ENCODE data around the gene TMEM131. TPM values are rescaled to one million over a fixed set of nuclear protein-coding genes. Genes with fewer than 3 reads are reported as not detected.

TMEM131 gene
- total and polyA plus RNA-seq, 2 of the 8 experiments (the other 6 are each of a cell fraction or from before 2014, with no cell fraction given): 9.7 to 22.9 TPM

GRCh38 chr2:97788986-97789644, 206.6 kb downstream of the TMEM131 start:
- DNase-seq (ENCODE audit: low read depth in 1 of 2, low spot score in 2 of 2) (no peak), FAIRE-seq (no peak)
- no peaks in the 10 kb centered on the region for H3K27me3 ChIP-seq (replicated peaks in 1 of 4; ENCODE audit: control insufficient read depth in 3 of 4, extremely low read depth in 1 of 4, insufficient read depth in 3 of 4, low read length in 3 of 4)
- peaks cover 0 to 6% (median 1%) of the 10 kb centered on the region in 4 experiments; a peak in 1 of 8 replicates for H3K36me3 ChIP-seq (ENCODE audit: control insufficient read depth in 2 of 4, insufficient read depth in 4 of 4, low read length in 3 of 4)
- no peaks in the 10 kb centered on the region for H3K79me1 ChIP-seq (ENCODE audit: low read depth, low read length)
- no peak overlapping the region for H3K23ac ChIP-seq (ENCODE audit: insufficient read length)
- H4K5ac ChIP-seq (ENCODE audit: insufficient read length, low read depth, low read length): no peak overlapping the region
- H3K14ac ChIP-seq (ENCODE audit: insufficient read length): no peak overlapping the region
- H2BK20ac ChIP-seq (ENCODE audit: low read length): no peak overlapping the region
- H3K79me2 ChIP-seq (ENCODE audit: control insufficient read depth in 1 of 2, insufficient read depth in 2 of 2, low read length in 2 of 2): no peaks in the 10 kb centered on the region
- no peak overlapping the region for H3K27ac ChIP-seq (ENCODE audit: low read depth, low read length)
- H3K4me2 ChIP-seq (ENCODE audit: insufficient read depth in 1 of 2, low read depth in 2 of 2, low read length in 2 of 2): no peak overlapping the region
- no peaks in the 10 kb centered on the region for H3K4me1 ChIP-seq (replicated peaks in 1 of 4; ENCODE audit: control insufficient read depth in 3 of 4, insufficient read depth in 4 of 4, low read length in 3 of 4)
- 94% methylated on average over 7 of the region's 7 CpGs; no CpG with 5 or more reads in 1 of the 2 experiments for WGBS, 2 experiments (ENCODE audit: extremely low coverage in 1 of 2, insufficient coverage in 1 of 2, insufficient read length in 1 of 2, insufficient replicate concordance in 2 of 2, low coverage in 1 of 2, low lambda C conversion rate in 2 of 2, missing lambda C conversion rate in 1 of 2)
- no peak overlapping the region for H3K18ac ChIP-seq (ENCODE audit: extremely low read depth, low read length)
- ChIA-PET POLR2A (ENCODE audit: partially characterized antibody) (no interaction called here), CTCF (ENCODE audit: partially characterized antibody) (no interaction called here)
- no peak overlapping the region for H2BK15ac ChIP-seq (ENCODE audit: low read length)
- no peak overlapping the region for H4K8ac ChIP-seq (ENCODE audit: extremely low read depth, insufficient read depth, low read length)
- H4K20me1 ChIP-seq (replicated peaks in 1 of 2; ENCODE audit: control insufficient read depth in 1 of 2, insufficient read depth in 2 of 2, low read length in 2 of 2): no peaks in the 10 kb centered on the region
- H3K56ac ChIP-seq (replicated peaks; ENCODE audit: insufficient read length, low read depth, low read length): no peak overlapping the region
- no peak overlapping the region for H3K9ac ChIP-seq (replicated peaks in 1 of 4; ENCODE audit: extremely low read depth in 1 of 4, low read depth in 3 of 4, low read length in 3 of 4)
- no peak overlapping the region for H2BK120ac ChIP-seq (replicated peaks; ENCODE audit: low read depth, low read length)
- no peaks in the 10 kb centered on the region for H3K9me3 ChIP-seq (ENCODE audit: insufficient read depth in 2 of 2, low read depth in 1 of 2, low read length in 1 of 2)
- no peak for TF ChIP-seq ZNF274 (IDR thresholded peaks at IDR 0.05; ENCODE audit: borderline replicate concordance, extremely low read depth, low read length)
- TF ChIP-seq HDAC6 (IDR thresholded peaks at IDR 0.05; ENCODE audit: low read depth, low read length): no peak
- TF ChIP-seq YY1 (IDR thresholded peaks at IDR 0.05; ENCODE audit: low read depth, low read length): no peak
- no peak overlapping the region for H4K91ac ChIP-seq (replicated peaks; ENCODE audit: insufficient read length, low read length)
- H2BK12ac ChIP-seq (ENCODE audit: low read depth, low read length): no peak overlapping the region
- no peak overlapping the region for H3K4me3 ChIP-seq (ENCODE audit: extremely low read depth in 1 of 4, insufficient read depth in 2 of 4, low read depth in 3 of 4, low read length in 4 of 4)
- no peak overlapping the region for H2AK5ac ChIP-seq (ENCODE audit: low read depth, low read length)
- H2AFZ ChIP-seq (ENCODE audit: low read length): no peak overlapping the region
- no peak overlapping the region for H3K4ac ChIP-seq (replicated peaks; ENCODE audit: insufficient read length, low read depth, low read length)
- no peak overlapping the region for H2BK5ac ChIP-seq (ENCODE audit: low read depth, low read length)
- no peaks in the 10 kb centered on the region for H3K23me2 ChIP-seq (ENCODE audit: low read depth, low read length)

All from H1 (cell line).